Stomach (tissue), 9 donors: ENCODE measurements around the gene NYNRIN. TPM values are rescaled to one million over a fixed set of nuclear protein-coding genes. Genes with fewer than 3 reads are reported as not detected.
A peak's percentile ranks its signal among the peaks of the same experiment; 100 is the strongest.

Experiments
- DNase-seq, 2 donors: peaks; one replicate each; pipeline versions ENCODE4 v3.0.0 to v3.0.0-alpha.2; 2013 to 2019
- H3K27ac ChIP-seq, 5 donors: fragments of 200-600 bp in 4 of 5; sonication (generic) in 4 of 5; one replicate each; pipeline ENCODE4 v1.5.1; 2013 to 2019; ENCODE audit warnings: mild to moderate bottlenecking in 1 of 5, moderate library complexity in 1 of 5
- H3K27me3 ChIP-seq, 3 donors: fragments of 200-600 bp; sonication (generic); one replicate each; pipeline ENCODE4 v1.5.1; 2017 to 2019; ENCODE audit warnings: mixed run types in 1 of 3
- H3K36me3 ChIP-seq, 4 donors: fragments of 200-600 bp; sonication (generic); 1 replicate in 3 of 4; 2 replicates in 1 of 4; pipeline ENCODE4 v1.5.1; 2016 to 2019
- H3K4me1 ChIP-seq, 4 donors: fragments of 200-600 bp; sonication (generic); one replicate each; pipeline ENCODE4 v1.5.1; 2016 to 2019
- H3K4me3 ChIP-seq, 4 donors: fragments of 200-600 bp; sonication (generic) in 3 of 4; one replicate each; pipeline ENCODE4 v1.5.1; 2016 to 2019; ENCODE audit warnings: mild to moderate bottlenecking in 1 of 4
- H3K9me3 ChIP-seq, 4 donors: fragments of 200-600 bp; sonication (generic); one replicate each; pipeline ENCODE4 v1.5.1; 2016 to 2019
- EP300 ChIP-seq: sonication (generic); formaldehyde crosslinking; IDR thresholded peaks from one replicate; pipeline ENCODE4 v1.6.1; 2017; ENCODE audit warnings: antibody characterized with exemption
- POLR2A ChIP-seq, 4 donors: fragments of 450-650 bp; IDR thresholded peaks; one replicate each; pipeline ENCODE4 v1.6.1; 2016; ENCODE audit warnings: antibody characterized with exemption in 4 of 4, control low read depth in 2 of 4, mild to moderate bottlenecking in 1 of 4, moderate library complexity in 1 of 4
- POLR2AphosphoS5 ChIP-seq, 3 donors: sonication (generic); formaldehyde crosslinking; IDR thresholded peaks; one replicate each; pipeline ENCODE4 v1.6.1; 2016; ENCODE audit warnings: antibody characterized with exemption in 3 of 3
- WGBS, 5 donors: extraction: QIAGEN DNeasy Blood & Tissue Kit in 3 of 5; methylation state at CpG; one replicate each; pipeline versions ENCODE4 v1.1.5 to v1.1.7; 2013 to 2018; 5-methylcytosine and 5-hydroxymethylcytosine counted together
- intact Hi-C: fragments of 100-400 bp; cut with DNase I; formaldehyde crosslinking; loops from one replicate; pipeline ENCODE4 v1.15.1; 2023; ENCODE audit warnings: low total_unique reads
- polyA plus RNA-seq, 3 donors: library from polyadenylated mRNA; stranded (reverse); fragments of 200-250 nt; gene quantifications; one replicate each; pipeline ENCODE4 v1.2.3, GENCODE V29; 2013
- total RNA-seq, 5 donors: library from RNA; depleted of rRNA; stranded (reverse); fragments of >200 nt; gene quantifications; one replicate each; pipeline versions ENCODE4 v1.1.0 to v1.2.3, GENCODE V29; 2014 to 2016
- TF ChIP-seq, protein P1 (sequence below), 7 experiments: fragments of 450-650 bp in 4 of 7; fragments of 200-600 bp in 3 of 7; sonication (generic) in 3 of 7; IDR thresholded peaks; one replicate each; pipeline ENCODE4 v1.5.1; 2016 to 2019; ENCODE audit warnings: antibody characterized with exemption in 7 of 7, control low read depth in 2 of 7, mild to moderate bottlenecking in 1 of 7
- donor health status: healthy with polysubstance abuse.
- donor health status: Bipolar disorder and iron deficiency.
- donor health status: healthy.

NYNRIN gene
- total and polyA plus RNA-seq, 8 donors: 2.3 to 16.0 (median 4.3) TPM

DNA sequence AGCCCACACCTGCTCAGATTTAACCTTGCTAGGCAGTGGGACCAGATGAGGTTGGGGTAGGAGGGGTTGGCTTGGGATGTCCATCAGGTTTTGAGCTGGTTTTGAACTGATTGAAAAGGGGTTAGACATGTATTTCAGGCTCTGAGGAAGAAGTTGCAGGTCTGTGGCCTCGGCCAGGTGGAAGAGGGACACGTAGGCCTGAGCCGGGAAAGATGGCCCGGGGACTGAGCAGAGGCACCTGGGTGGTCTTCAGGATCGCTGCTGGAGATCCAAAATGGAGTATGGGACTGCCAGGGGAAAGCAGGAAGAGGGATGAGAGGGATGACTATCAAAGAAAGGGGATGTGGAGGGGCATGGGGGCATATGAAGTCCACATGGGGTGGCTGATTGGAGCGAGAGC is 7.6 kb downstream of the NYNRIN start:
- DNase-seq: no peak
- H3K27ac ChIP-seq: no peak overlapping the region
- no peaks in the 10 kb centered on the region for H3K27me3 ChIP-seq
- intact Hi-C loops: no loop called here
- H3K36me3 ChIP-seq: peaks cover 0 to 46% (median 44%) of the 10 kb centered on the region in 4 donors
- WGBS, 5 donors: 83 to 95% (median 90%) methylated on average over 6 of the region's 6 CpGs
- H3K4me1 ChIP-seq: peaks cover 0 to 34% (median 21%) of the 10 kb centered on the region in 4 donors
- H3K4me3 ChIP-seq: no peak overlapping the region
- TF ChIP-seq POLR2A (IDR thresholded peaks at IDR 0.05) (no peak), EP300 (no peak), POLR2AphosphoS5 (IDR thresholded peaks at IDR 0.05) (no peak)
- TF ChIP-seq, protein P1, sequence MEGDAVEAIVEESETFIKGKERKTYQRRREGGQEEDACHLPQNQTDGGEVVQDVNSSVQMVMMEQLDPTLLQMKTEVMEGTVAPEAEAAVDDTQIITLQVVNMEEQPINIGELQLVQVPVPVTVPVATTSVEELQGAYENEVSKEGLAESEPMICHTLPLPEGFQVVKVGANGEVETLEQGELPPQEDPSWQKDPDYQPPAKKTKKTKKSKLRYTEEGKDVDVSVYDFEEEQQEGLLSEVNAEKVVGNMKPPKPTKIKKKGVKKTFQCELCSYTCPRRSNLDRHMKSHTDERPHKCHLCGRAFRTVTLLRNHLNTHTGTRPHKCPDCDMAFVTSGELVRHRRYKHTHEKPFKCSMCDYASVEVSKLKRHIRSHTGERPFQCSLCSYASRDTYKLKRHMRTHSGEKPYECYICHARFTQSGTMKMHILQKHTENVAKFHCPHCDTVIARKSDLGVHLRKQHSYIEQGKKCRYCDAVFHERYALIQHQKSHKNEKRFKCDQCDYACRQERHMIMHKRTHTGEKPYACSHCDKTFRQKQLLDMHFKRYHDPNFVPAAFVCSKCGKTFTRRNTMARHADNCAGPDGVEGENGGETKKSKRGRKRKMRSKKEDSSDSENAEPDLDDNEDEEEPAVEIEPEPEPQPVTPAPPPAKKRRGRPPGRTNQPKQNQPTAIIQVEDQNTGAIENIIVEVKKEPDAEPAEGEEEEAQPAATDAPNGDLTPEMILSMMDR (IDR thresholded peaks at IDR 0.05): no peak
- H3K9me3 ChIP-seq: no peaks in the 10 kb centered on the region

DNA sequence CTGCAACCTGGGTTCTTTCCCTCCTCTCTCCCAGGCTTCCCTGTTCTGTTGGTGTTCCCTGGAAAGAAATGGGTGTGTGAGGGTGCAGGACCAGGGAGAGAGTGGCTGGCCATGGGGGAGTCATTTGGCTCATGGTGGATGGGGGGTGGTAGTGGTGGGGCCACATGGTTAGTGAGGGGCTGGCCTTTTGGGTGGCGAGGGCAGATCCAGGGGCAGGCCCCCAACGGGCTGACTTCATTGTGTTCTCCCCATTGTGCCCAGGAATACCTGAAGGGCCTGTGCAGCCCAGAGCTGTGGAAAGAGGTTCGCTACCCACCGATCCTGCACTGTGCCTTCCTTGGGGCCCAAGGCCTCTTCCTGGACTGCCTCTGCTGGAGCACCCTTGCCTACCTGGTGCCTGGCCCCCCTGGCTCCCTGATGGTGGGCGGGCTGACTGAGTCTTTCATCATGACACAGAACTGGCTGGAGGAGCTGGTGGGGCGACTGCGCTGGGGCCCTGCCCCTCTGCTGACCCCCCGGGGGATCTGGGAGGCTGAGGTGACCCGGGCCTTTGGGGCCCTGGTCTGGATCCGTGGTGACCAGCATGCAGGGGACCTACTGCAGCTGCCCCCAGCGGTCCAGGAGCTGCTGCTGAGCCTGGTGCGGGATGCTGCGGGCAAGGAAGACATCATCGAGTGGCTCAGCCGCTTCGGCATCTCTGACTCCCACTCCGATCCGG is 9.0 kb downstream of the NYNRIN start:
- H3K4me1 ChIP-seq: peaks cover 4 to 27% (median 16%) of the 10 kb centered on the region in 4 donors
- H3K27me3 ChIP-seq: no peaks in the 10 kb centered on the region
- H3K4me3 ChIP-seq: no peak overlapping the region
- 90 to 98% (median 94%) methylated on average over 14 to 18 of the region's 18 CpGs for WGBS, 5 donors
- peak in 1 of 2 donors; percentile 14 for DNase-seq
- H3K27ac ChIP-seq: no peak overlapping the region
- TF ChIP-seq EP300 (no peak), POLR2A (IDR thresholded peaks at IDR 0.05) (no peak), POLR2AphosphoS5 (IDR thresholded peaks at IDR 0.05) (no peak)
- TF ChIP-seq, protein P1 (IDR thresholded peaks at IDR 0.05): no peak
- intact Hi-C loops: no loop called here
- H3K36me3 ChIP-seq: peaks cover 0 to 57% (median 47%) of the 10 kb centered on the region in 4 donors
- no peaks in the 10 kb centered on the region for H3K9me3 ChIP-seq

DNA sequence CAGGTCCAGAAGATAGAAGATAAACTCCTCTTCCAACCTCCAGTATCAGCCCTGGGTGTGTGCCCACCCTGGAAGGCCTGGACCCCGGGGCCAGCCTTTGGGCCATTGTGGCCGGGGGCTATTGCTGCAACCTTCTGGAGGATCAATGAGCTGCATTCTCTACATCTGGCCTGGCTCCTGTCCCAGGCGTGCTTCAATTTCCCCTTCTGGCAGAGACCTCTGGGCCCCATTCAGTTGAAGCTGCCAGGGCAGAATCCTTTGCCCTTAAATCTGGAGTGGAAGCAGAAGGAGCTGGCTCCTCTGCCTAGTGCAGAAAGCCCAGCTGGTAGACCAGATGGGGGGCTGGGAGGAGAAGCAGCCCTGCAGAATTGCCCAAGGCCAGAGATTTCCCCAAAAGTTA is 10.0 kb downstream of the NYNRIN start:
- TF ChIP-seq, protein P1 (IDR thresholded peaks at IDR 0.05): no peak
- TF ChIP-seq EP300 (no peak), POLR2A (IDR thresholded peaks at IDR 0.05) (no peak), POLR2AphosphoS5 (IDR thresholded peaks at IDR 0.05) (no peak)
- DNase-seq: no peak
- intact Hi-C loops: no loop called here
- Histone ChIP-seq H3K36me3 (peaks cover 0 to 67% (median 57%) of the 10 kb centered on the region in 4 donors), H3K4me3 (no peak overlapping the region), H3K4me1 (peaks cover 0 to 17% (median 11%) of the 10 kb centered on the region in 4 donors), H3K27me3 (no peaks in the 10 kb centered on the region), H3K9me3 (no peaks in the 10 kb centered on the region), H3K27ac (no peak overlapping the region)
- WGBS, 5 donors: 57 to 81% (median 64%) methylated on average over 2 to 3 of the region's 3 CpGs; no CpG with 5 or more reads in 1 of the 5 donors

DNA sequence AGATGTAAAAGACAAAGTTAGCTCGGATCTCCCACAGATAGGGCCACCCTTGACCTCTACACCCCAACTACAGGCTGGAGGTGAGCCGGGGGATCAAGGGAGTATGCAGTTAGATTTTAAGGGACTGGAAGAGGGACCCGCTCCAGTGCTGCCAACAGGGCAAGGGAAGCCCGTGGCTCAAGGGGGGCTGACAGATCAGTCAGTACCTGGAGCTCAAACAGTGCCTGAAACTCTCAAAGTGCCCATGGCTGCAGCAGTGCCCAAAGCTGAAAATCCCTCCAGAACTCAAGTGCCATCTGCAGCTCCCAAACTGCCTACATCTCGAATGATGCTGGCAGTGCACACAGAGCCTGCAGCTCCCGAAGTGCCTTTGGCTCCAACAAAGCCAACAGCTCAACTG is 10.4 kb downstream of the NYNRIN start:
- Histone ChIP-seq H3K4me1 (peaks cover 0 to 14% (median 8%) of the 10 kb centered on the region in 4 donors), H3K36me3 (peaks cover 0 to 71% (median 62%) of the 10 kb centered on the region in 4 donors), H3K27ac (no peak overlapping the region), H3K27me3 (no peaks in the 10 kb centered on the region), H3K9me3 (no peaks in the 10 kb centered on the region), H3K4me3 (no peak overlapping the region)
- peak in 1 of 2 donors; percentile 9 for DNase-seq
- 79 to 94% (median 86%) methylated on average over 6 of the region's 6 CpGs for WGBS, 5 donors
- intact Hi-C loops: no loop called here
- no peak for TF ChIP-seq POLR2A (IDR thresholded peaks at IDR 0.05)
- TF ChIP-seq EP300: no peak
- TF ChIP-seq, protein P1 (IDR thresholded peaks at IDR 0.05): no peak
- no peak for TF ChIP-seq POLR2AphosphoS5 (IDR thresholded peaks at IDR 0.05)
